ENCODE data around the gene XRCC3.

DNA sequence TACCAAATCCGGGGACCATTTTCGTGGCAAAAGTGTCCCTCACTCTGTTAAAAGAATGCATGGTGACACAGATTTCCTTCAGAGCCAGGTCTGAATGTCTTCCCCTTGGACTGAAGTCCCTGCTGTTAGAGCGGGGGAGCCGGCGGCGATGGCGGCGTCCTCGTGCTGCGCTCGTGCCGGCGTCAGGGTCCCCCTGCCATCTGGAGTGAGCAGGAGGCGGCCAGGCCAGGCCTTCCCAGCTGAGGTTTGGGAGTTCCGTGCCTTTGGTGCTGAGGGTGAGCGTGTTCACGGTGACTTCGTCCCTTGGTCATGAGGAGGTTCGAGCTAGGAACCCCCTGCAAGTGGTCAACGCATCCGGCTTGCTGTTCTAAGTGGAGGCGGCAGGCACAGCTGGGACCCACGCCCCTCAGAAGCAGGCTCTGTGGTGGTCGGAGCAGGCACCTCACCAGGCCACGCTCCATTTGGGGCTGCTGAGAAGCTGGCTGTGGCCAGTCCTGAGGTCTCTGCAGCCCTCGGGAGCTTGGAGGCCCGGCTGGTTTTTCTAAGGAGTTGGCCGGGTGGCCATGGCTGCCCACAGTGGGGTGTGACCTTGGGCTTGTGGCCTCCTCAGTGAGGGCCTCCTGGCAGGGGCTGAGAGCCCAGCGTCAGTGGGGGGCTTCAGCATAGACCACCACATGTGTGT, 9.9 kb upstream of the XRCC3 start:
- no peak for TF ChIP-seq GATA3 (IDR thresholded peaks at IDR 0.05; ENCODE audit: low read depth, low read length)
- no peak for TF ChIP-seq GATA2 (IDR thresholded peaks at IDR 0.05; ENCODE audit: low read depth, low read length)

Measured in SH-SY5Y (cell line).